ENCODE measurements around the gene MRPL14. TPM values are rescaled to one million over a fixed set of nuclear protein-coding genes. Genes with fewer than 3 reads are reported as not detected.
"Not testable (repeated sequence)": the region's sequence is repeated elsewhere in the genome, so short reads cannot be mapped to it uniquely, and the experiment has no call there.

Gene MRPL14
- total RNA-seq, 1 experiment from 2014 or later: 103 TPM

GRCh38 chr6:44145839-44146238 is 18.6 kb upstream of the MRPL14 start:
- DNase-seq: no peak
- Mint-ChIP-seq H3K9me3 (ENCODE audit: low read depth, unreplicated experiment) (no peaks in the 10 kb centered on the region), H3K27me3 (ENCODE audit: unreplicated experiment) (no peaks in the 10 kb centered on the region), H3K27ac (ENCODE audit: unreplicated experiment) (no peak overlapping the region), H3K36me3 (ENCODE audit: insufficient read depth, unreplicated experiment) (peaks cover 20% of the 10 kb centered on the region), H3K4me1 (ENCODE audit: low read depth, unreplicated experiment) (no peaks in the 10 kb centered on the region), H3K4me3 (ENCODE audit: low read depth, unreplicated experiment) (no peak overlapping the region)
- BruUV-seq (replicated peaks): no TSS peak
- intact Hi-C loops (cut with micrococcal nuclease; ENCODE audit: unreplicated experiment): no loop called here
- CTCF ChIA-PET: interaction anchor here (0.5 kb wide), 1 partner anchor 123 kb away, joined by 4 read pairs; no protein-coding TSS in a partner anchor
- TF ChIP-seq CTCF (IDR thresholded peaks at IDR 0.05; ENCODE audit: unreplicated experiment): no peak

GRCh38 chr6:44144536-44144935 is 17.3 kb upstream of the MRPL14 start:
- intact Hi-C loops (cut with micrococcal nuclease; ENCODE audit: unreplicated experiment); H3K9me3 Mint-ChIP-seq (ENCODE audit: low read depth, unreplicated experiment); H3K27ac Mint-ChIP-seq (ENCODE audit: unreplicated experiment); H3K27me3 Mint-ChIP-seq (ENCODE audit: unreplicated experiment); H3K4me3 Mint-ChIP-seq (ENCODE audit: low read depth, unreplicated experiment); H3K4me1 Mint-ChIP-seq (ENCODE audit: low read depth, unreplicated experiment); BruUV-seq (replicated peaks); DNase-seq: not testable (repeated sequence)
- H3K36me3 Mint-ChIP-seq (ENCODE audit: insufficient read depth, unreplicated experiment): peaks cover 24% of the 10 kb centered on the region
- CTCF ChIA-PET: interaction anchor here (0.7 to 1.0 kb wide), 2 partner anchors 11 to 77 kb away, joined by 4 to 6 read pairs; no protein-coding TSS in a partner anchor

GRCh38 chr6:44143731-44144130 is 16.5 kb upstream of the MRPL14 start:
- no TSS peak for BruUV-seq (replicated peaks)
- CTCF ChIA-PET: interaction anchor here (0.7 to 1.0 kb wide), 2 partner anchors 10 to 135 kb away, joined by 3 to 4 read pairs; no protein-coding TSS in a partner anchor
- Mint-ChIP-seq H3K27ac (ENCODE audit: unreplicated experiment) (no peak overlapping the region), H3K4me1 (ENCODE audit: low read depth, unreplicated experiment) (no peaks in the 10 kb centered on the region), H3K9me3 (ENCODE audit: low read depth, unreplicated experiment) (no peaks in the 10 kb centered on the region), H3K4me3 (ENCODE audit: low read depth, unreplicated experiment) (no peak overlapping the region), H3K36me3 (ENCODE audit: insufficient read depth, unreplicated experiment) (peaks cover 17% of the 10 kb centered on the region), H3K27me3 (ENCODE audit: unreplicated experiment) (no peaks in the 10 kb centered on the region)
- DNase-seq: no peak
- intact Hi-C loops (cut with micrococcal nuclease; ENCODE audit: unreplicated experiment): no loop called here
- TF ChIP-seq CTCF (IDR thresholded peaks at IDR 0.05; ENCODE audit: unreplicated experiment): no peak

GRCh38 chr6:44142835-44143234 is 15.6 kb upstream of the MRPL14 start:
- H3K36me3 Mint-ChIP-seq (ENCODE audit: insufficient read depth, unreplicated experiment): peaks cover 15% of the 10 kb centered on the region
- H3K27me3 Mint-ChIP-seq (ENCODE audit: unreplicated experiment): no peaks in the 10 kb centered on the region
- DNase-seq: no peak
- BruUV-seq (replicated peaks): no TSS peak
- no peaks in the 10 kb centered on the region for H3K4me1 Mint-ChIP-seq (ENCODE audit: low read depth, unreplicated experiment)
- CTCF ChIA-PET: no interaction called here
- H3K4me3 Mint-ChIP-seq (ENCODE audit: low read depth, unreplicated experiment): no peak overlapping the region
- no peak overlapping the region for H3K27ac Mint-ChIP-seq (ENCODE audit: unreplicated experiment)
- H3K9me3 Mint-ChIP-seq (ENCODE audit: low read depth, unreplicated experiment): no peaks in the 10 kb centered on the region
- intact Hi-C loops (cut with micrococcal nuclease; ENCODE audit: unreplicated experiment): no loop called here
- TF ChIP-seq CTCF (IDR thresholded peaks at IDR 0.05; ENCODE audit: unreplicated experiment): no peak

- Mint-ChIP-seq H3K4me1 (ENCODE audit: low read depth, unreplicated experiment) (no peaks in the 10 kb centered on the region), H3K27me3 (ENCODE audit: unreplicated experiment) (no peaks in the 10 kb centered on the region), H3K9me3 (ENCODE audit: low read depth, unreplicated experiment) (no peaks in the 10 kb centered on the region), H3K36me3 (ENCODE audit: insufficient read depth, unreplicated experiment) (peaks cover 20% of the 10 kb centered on the region), H3K27ac (ENCODE audit: unreplicated experiment) (no peak overlapping the region), H3K4me3 (ENCODE audit: low read depth, unreplicated experiment) (no peak overlapping the region)
- intact Hi-C loops (cut with micrococcal nuclease; ENCODE audit: unreplicated experiment): no loop called here
- no TSS peak for BruUV-seq (replicated peaks)
- CTCF ChIA-PET: no interaction called here
- no peak for DNase-seq
- no peak for TF ChIP-seq CTCF (IDR thresholded peaks at IDR 0.05; ENCODE audit: unreplicated experiment)
Observed at GRCh38 chr6:44139351-44139743, 12.1 kb upstream of the MRPL14 start.

Measured in Calu3 (cell line).